ENCODE measurements around the gene SFMBT1. TPM values are rescaled to one million over a fixed set of nuclear protein-coding genes. Genes with fewer than 3 reads are reported as not detected.

Gene SFMBT1
- total RNA-seq, 1 donor from 2014 or later: 5.8 TPM

- no peak overlapping the region for H3K4me3 Mint-ChIP-seq (ENCODE audit: unreplicated experiment)
- H3K4me1 Mint-ChIP-seq (ENCODE audit: unreplicated experiment): peaks cover 9% of the 10 kb centered on the region
- no peaks in the 10 kb centered on the region for H3K36me3 Mint-ChIP-seq (ENCODE audit: low read depth, unreplicated experiment)
- no peak for TF ChIP-seq CTCF (IDR thresholded peaks at IDR 0.05; ENCODE audit: unreplicated experiment)
- no peaks in the 10 kb centered on the region for H3K9me3 Mint-ChIP-seq (ENCODE audit: unreplicated experiment)
- no peak overlapping the region for H3K27ac Mint-ChIP-seq (ENCODE audit: unreplicated experiment)
- no peak for DNase-seq (ENCODE audit: low spot score)
- peaks cover 3% of the 10 kb centered on the region for H3K27me3 Mint-ChIP-seq (ENCODE audit: unreplicated experiment)
Measured at GRCh38 chr3:53030619-53031449, 15.0 kb downstream of the SFMBT1 start.

DNA sequence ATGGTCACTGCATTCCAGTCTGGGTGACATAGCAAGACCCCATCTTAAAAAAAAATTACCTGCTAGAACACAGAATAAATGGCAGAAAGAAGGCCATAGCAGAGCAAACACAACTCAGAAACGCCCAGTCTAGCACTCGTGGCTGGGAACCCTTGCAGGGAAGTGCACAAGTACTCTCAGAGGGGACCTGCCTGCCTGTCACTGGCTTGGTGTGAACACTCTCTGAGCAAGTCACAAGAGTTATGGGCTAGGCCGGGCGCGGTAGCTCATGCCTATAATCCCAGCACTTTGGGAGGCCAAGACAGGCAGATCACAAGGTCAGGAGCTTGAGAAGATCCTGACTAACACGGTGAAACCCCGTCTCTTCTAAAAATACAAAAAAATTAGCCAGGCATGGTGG, 17.2 kb downstream of the SFMBT1 start:
- TF ChIP-seq CTCF (IDR thresholded peaks at IDR 0.05; ENCODE audit: unreplicated experiment): no peak
- Mint-ChIP-seq H3K27me3 (ENCODE audit: unreplicated experiment) (peaks cover 2% of the 10 kb centered on the region), H3K27ac (ENCODE audit: unreplicated experiment) (no peak overlapping the region), H3K9me3 (ENCODE audit: unreplicated experiment) (no peaks in the 10 kb centered on the region), H3K4me3 (ENCODE audit: unreplicated experiment) (no peak overlapping the region), H3K36me3 (ENCODE audit: low read depth, unreplicated experiment) (no peaks in the 10 kb centered on the region), H3K4me1 (ENCODE audit: unreplicated experiment) (peaks cover 8% of the 10 kb centered on the region)
- DNase-seq (ENCODE audit: low spot score): no peak

GRCh38 chr3:53027254-53027844, 18.5 kb downstream of the SFMBT1 start:
- H3K4me3 Mint-ChIP-seq (ENCODE audit: unreplicated experiment): no peak overlapping the region
- no peak overlapping the region for H3K27ac Mint-ChIP-seq (ENCODE audit: unreplicated experiment)
- no peak for TF ChIP-seq CTCF (IDR thresholded peaks at IDR 0.05; ENCODE audit: unreplicated experiment)
- H3K27me3 Mint-ChIP-seq (ENCODE audit: unreplicated experiment): peaks cover 2% of the 10 kb centered on the region
- H3K9me3 Mint-ChIP-seq (ENCODE audit: unreplicated experiment): no peaks in the 10 kb centered on the region
- no peak for DNase-seq (ENCODE audit: low spot score)
- H3K36me3 Mint-ChIP-seq (ENCODE audit: low read depth, unreplicated experiment): no peaks in the 10 kb centered on the region
- peaks cover 8% of the 10 kb centered on the region for H3K4me1 Mint-ChIP-seq (ENCODE audit: unreplicated experiment)

GRCh38 chr3:53026382-53027162, 19.3 kb downstream of the SFMBT1 start:
- DNase-seq (ENCODE audit: low spot score): no peak
- H3K27ac Mint-ChIP-seq (ENCODE audit: unreplicated experiment): no peak overlapping the region
- no peaks in the 10 kb centered on the region for H3K9me3 Mint-ChIP-seq (ENCODE audit: unreplicated experiment)
- no peak for TF ChIP-seq CTCF (IDR thresholded peaks at IDR 0.05; ENCODE audit: unreplicated experiment)
- peaks cover 2% of the 10 kb centered on the region for H3K27me3 Mint-ChIP-seq (ENCODE audit: unreplicated experiment)
- no peaks in the 10 kb centered on the region for H3K36me3 Mint-ChIP-seq (ENCODE audit: low read depth, unreplicated experiment)
- H3K4me3 Mint-ChIP-seq (ENCODE audit: unreplicated experiment): no peak overlapping the region
- H3K4me1 Mint-ChIP-seq (ENCODE audit: unreplicated experiment): peaks cover 8% of the 10 kb centered on the region

All from endothelial cell (in vitro differentiated cells).